ENCODE measurements around the gene TMEM238. TPM values are rescaled to one million over a fixed set of nuclear protein-coding genes. Genes with fewer than 3 reads are reported as not detected.
A peak's percentile ranks its signal among the peaks of the same experiment; 100 is the strongest.

The TMEM238 gene
- polyA plus RNA-seq, 1 donor from 2014 or later: not detected

- H2AFZ ChIP-seq (ENCODE audit: low read depth, low read length): no peak within 1 kb of the TSS
- H3F3A ChIP-seq (ENCODE audit: insufficient read depth, low read length, poor library complexity, severe bottlenecking): no peaks in the 10 kb centered on the region
- H3K27ac ChIP-seq (ENCODE audit: low read length): no peak within 1 kb of the TSS
- H3K79me2 ChIP-seq (replicated peaks; ENCODE audit: insufficient read depth, low read length): no peaks in the 10 kb centered on the region
- TF ChIP-seq, protein P1, sequence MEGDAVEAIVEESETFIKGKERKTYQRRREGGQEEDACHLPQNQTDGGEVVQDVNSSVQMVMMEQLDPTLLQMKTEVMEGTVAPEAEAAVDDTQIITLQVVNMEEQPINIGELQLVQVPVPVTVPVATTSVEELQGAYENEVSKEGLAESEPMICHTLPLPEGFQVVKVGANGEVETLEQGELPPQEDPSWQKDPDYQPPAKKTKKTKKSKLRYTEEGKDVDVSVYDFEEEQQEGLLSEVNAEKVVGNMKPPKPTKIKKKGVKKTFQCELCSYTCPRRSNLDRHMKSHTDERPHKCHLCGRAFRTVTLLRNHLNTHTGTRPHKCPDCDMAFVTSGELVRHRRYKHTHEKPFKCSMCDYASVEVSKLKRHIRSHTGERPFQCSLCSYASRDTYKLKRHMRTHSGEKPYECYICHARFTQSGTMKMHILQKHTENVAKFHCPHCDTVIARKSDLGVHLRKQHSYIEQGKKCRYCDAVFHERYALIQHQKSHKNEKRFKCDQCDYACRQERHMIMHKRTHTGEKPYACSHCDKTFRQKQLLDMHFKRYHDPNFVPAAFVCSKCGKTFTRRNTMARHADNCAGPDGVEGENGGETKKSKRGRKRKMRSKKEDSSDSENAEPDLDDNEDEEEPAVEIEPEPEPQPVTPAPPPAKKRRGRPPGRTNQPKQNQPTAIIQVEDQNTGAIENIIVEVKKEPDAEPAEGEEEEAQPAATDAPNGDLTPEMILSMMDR (IDR thresholded peaks at IDR 0.05; ENCODE audit: poor library complexity, severe bottlenecking): no peak
- TF ChIP-seq SMC3 (conservative IDR thresholded peaks at IDR 0.05; ENCODE audit: poor library complexity) (no peak), REST (IDR thresholded peaks at IDR 0.05; ENCODE audit: borderline replicate concordance) (no peak), EZH2 (IDR thresholded peaks at IDR 0.05; ENCODE audit: borderline replicate concordance, insufficient read depth, low read length, poor library complexity, severe bottlenecking) (no peak), POLR2AphosphoS5 (IDR thresholded peaks at IDR 0.05) (no peak), TAF1 (IDR thresholded peaks at IDR 0.05; ENCODE audit: low read depth) (no peak)
- no peaks in the 10 kb centered on the region for H4K20me1 ChIP-seq (ENCODE audit: insufficient read depth)
- peak within 1 kb of the TSS; percentile 71 for H3K4me3 ChIP-seq (ENCODE audit: low read length)
- H3K27me3 ChIP-seq (ENCODE audit: insufficient read depth, low read depth, low read length): peaks cover 54% of the 10 kb centered on the region
- no peaks in the 10 kb centered on the region for H3K9me3 ChIP-seq (ENCODE audit: low read length)
- peak within 1 kb of the TSS; percentile 81 for H3K4me2 ChIP-seq (ENCODE audit: low read length)
- H3K9ac ChIP-seq (ENCODE audit: low read length): peak within 1 kb of the TSS; percentile 41
- no peaks in the 10 kb centered on the region for H3K9me2 ChIP-seq (ENCODE audit: insufficient read depth, low read length)
- no peaks in the 10 kb centered on the region for H3K36me3 ChIP-seq (ENCODE audit: insufficient read depth, low read length)
Observed at GRCh38 chr19:55354698-55355212, 29.3 kb downstream of the TMEM238 start, which contains the start of gene COX6B2. TSS of gene COX6B2 (minus strand) at chr19:55354719. CDS start at chr19:55354521, 198 bp downstream.

DNA sequence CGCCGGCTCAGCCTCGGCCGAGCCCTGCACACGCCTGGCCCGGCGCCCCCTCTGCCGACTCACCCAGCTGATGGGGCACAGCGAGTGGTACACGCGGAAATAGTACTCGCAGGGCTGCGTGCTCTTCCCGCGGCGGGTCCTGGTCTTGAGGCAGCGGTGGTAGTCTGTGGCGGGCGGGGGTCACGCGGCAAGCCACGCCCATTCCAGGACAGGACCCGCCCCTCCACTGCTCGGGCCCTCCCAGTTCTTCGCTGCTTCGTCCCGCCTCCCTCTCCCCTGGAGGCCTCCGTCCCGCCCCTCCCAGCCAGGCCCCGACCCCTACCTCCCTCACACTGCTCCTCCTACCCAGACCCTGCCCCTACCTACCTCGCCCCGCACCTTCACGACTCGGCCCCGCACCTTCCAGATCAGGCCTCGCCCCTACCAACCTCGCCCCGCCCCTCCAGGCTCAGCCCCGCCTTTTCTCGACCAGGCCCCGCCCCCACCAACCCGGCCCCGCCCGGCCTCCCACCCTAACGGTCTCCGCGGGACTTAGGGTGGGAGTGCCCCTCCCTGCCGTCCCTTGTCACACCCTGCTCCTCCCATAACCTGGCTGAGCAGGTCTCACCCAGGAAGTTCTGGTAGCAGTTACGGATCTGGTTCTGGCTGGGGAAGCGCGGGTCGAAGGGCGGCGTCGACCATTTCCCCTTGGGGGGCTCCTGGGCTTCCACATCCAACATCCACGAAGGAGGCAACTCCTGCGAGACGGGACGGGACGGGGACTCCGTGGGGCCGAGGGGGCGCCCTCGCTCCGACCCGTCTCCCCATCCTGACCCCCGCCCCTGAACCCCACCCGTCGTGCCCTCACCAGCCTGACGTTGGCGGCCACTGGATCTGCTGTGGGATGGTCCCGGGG lies 30.0 kb downstream of the TMEM238 start:
- H2AFZ ChIP-seq (ENCODE audit: low read depth, low read length): no peak overlapping the region
- H4K20me1 ChIP-seq (ENCODE audit: insufficient read depth): no peaks in the 10 kb centered on the region
- no peaks in the 10 kb centered on the region for H3K9me2 ChIP-seq (ENCODE audit: insufficient read depth, low read length)
- H3K4me2 ChIP-seq (ENCODE audit: low read length): peak overlapping the region; percentile 81
- H3F3A ChIP-seq (ENCODE audit: insufficient read depth, low read length, poor library complexity, severe bottlenecking): no peaks in the 10 kb centered on the region
- H3K27me3 ChIP-seq (ENCODE audit: insufficient read depth, low read depth, low read length): peaks cover 54% of the 10 kb centered on the region
- peak; percentile 64 for TF ChIP-seq MXI1 (conservative IDR thresholded peaks at IDR 0.05; ENCODE audit: poor library complexity, severe bottlenecking)
- no peak for TF ChIP-seq TAF1 (IDR thresholded peaks at IDR 0.05; ENCODE audit: low read depth)
- TF ChIP-seq RAD21 (conservative IDR thresholded peaks at IDR 0.05): peak; percentile 29
- no peak for TF ChIP-seq SMC3 (conservative IDR thresholded peaks at IDR 0.05; ENCODE audit: poor library complexity)
- no peak overlapping the region for H3K27ac ChIP-seq (ENCODE audit: low read length)
- no peaks in the 10 kb centered on the region for H3K36me3 ChIP-seq (ENCODE audit: insufficient read depth, low read length)
- H3K9ac ChIP-seq (ENCODE audit: low read length): peak overlapping the region; percentile 41
- H3K79me2 ChIP-seq (replicated peaks; ENCODE audit: insufficient read depth, low read length): no peaks in the 10 kb centered on the region
- peak overlapping the region; percentile 71 for H3K4me3 ChIP-seq (ENCODE audit: low read length)
- no peaks in the 10 kb centered on the region for H3K9me3 ChIP-seq (ENCODE audit: low read length)

Data from neural cell (in vitro differentiated cells).